Panc1 (cell line): ENCODE results near the gene NDUFAF2. TPM values are rescaled to one million over a fixed set of nuclear protein-coding genes. Genes with fewer than 3 reads are reported as not detected.

Experiments used
- ATAC-seq: fragments of 200-7000 bp; cut with Tn5 transposase; 2 replicates; pipeline ENCODE4 v1.9.1; 2020; ENCODE audit warnings: mild to moderate bottlenecking, moderate library complexity
- BruUV-seq: library from RNA; stranded (reverse); fragments of 400-500 nt; replicated peaks from 2 replicates; lab custom pipeline; 2021; lab: Mats Ljungman, UMichigan
- CTCF ChIA-PET: fragments of 300-600 bp; sonication (Branson Sonifier 250); formaldehyde crosslinking; loops from one replicate; lab custom pipeline; 2022; ENCODE audit warnings: antibody characterized with exemption; lab: Charles Lee
- POLR2A ChIA-PET: fragments of 300-600 bp; sonication (Branson Sonifier 250); formaldehyde crosslinking; loops from one replicate; lab custom pipeline; 2022; ENCODE audit warnings: antibody characterized with exemption; lab: Charles Lee
- DNase-seq: peaks from one replicate; pipeline ENCODE4 v3.0.0-alpha.2; 2010; ENCODE audit warnings: low read depth, low spot score
- H3K27ac ChIP-seq: 2 replicates; pipeline ENCODE4 v1.5.1; 2011; ENCODE audit warnings: mild to moderate bottlenecking, low read length, inconsistent platforms
- H3K27me3 ChIP-seq: fragments of 200-500 bp; sonication (Bioruptor generic); 2 replicates; pipeline ENCODE4 v1.6.0; 2014; ENCODE audit warnings: low read length, inconsistent platforms; ENCODE audit not compliant: control insufficient read depth, insufficient read depth
- H3K36me3 ChIP-seq: fragments of 200-500 bp; sonication (Bioruptor generic); 2 replicates; pipeline ENCODE4 v1.5.1; 2014; ENCODE audit warnings: inconsistent platforms, mild to moderate bottlenecking, low read length, moderate library complexity; ENCODE audit not compliant: control insufficient read depth, insufficient read depth
- H3K4me1 ChIP-seq: 2 replicates; pipeline ENCODE4 v1.5.1; 2011; ENCODE audit warnings: inconsistent platforms, mild to moderate bottlenecking, low read length, moderate library complexity; ENCODE audit not compliant: control insufficient read depth, insufficient read depth
- H3K4me3 ChIP-seq, 2 experiments: 2 replicates each; pipeline ENCODE4 v1.5.1; 2011 to 2012; ENCODE audit warnings: low read depth in 2 of 2, low read length in 2 of 2, mild to moderate bottlenecking in 2 of 2, inconsistent platforms in 1 of 2, moderate library complexity in 1 of 2
- H3K9me3 ChIP-seq: fragments of 200-500 bp; sonication (Bioruptor generic); 2 replicates; pipeline ENCODE4 v1.5.1; 2014; ENCODE audit warnings: low read depth, mild to moderate bottlenecking, inconsistent platforms, low read length, moderate library complexity; ENCODE audit not compliant: control insufficient read depth, insufficient read depth
- CTCF ChIP-seq: fragments of 450-650 bp; IDR thresholded peaks from 2 replicates; pipeline ENCODE4 v1.5.1; 2017; ENCODE audit warnings: mild to moderate bottlenecking
- POLR2AphosphoS5 ChIP-seq: IDR thresholded peaks from 2 replicates; pipeline ENCODE4 v1.6.1; 2012; ENCODE audit warnings: mild to moderate bottlenecking, low read depth, low read length, moderate library complexity
- REST ChIP-seq, 2 experiments: IDR thresholded peaks; 2 replicates each; pipeline ENCODE4 v1.6.1; 2011 to 2012; ENCODE audit warnings: low read depth in 2 of 2, control low read depth in 1 of 2, low read length in 1 of 2, mild to moderate bottlenecking in 1 of 2, moderate library complexity in 1 of 2; ENCODE audit not compliant: insufficient read depth in 1 of 2
- SIN3A ChIP-seq: IDR thresholded peaks from 2 replicates; pipeline ENCODE4 v1.6.1; 2012; ENCODE audit warnings: low read depth, mild to moderate bottlenecking, low read length, moderate library complexity, borderline replicate concordance; ENCODE audit not compliant: insufficient read depth
- TCF7L2 ChIP-seq: IDR thresholded peaks from 2 replicates; pipeline ENCODE4 v1.6.1; 2011; ENCODE audit warnings: mild to moderate bottlenecking, low read depth, low read length, inconsistent platforms
- in situ Hi-C: cut with HindIII; loops from 2 replicates; pipeline ENCODE4 v1.10.0; 2016; ENCODE audit warnings: low sequenced_read_pairs, low pct_unique_long_range_greater_than_20kb
- intact Hi-C: fragments of 100-400 bp; cut with micrococcal nuclease; formaldehyde crosslinking; loops from one replicate; pipeline ENCODE4 v1.10.0; 2022; ENCODE audit not compliant: unreplicated experiment
- total RNA-seq: library from RNA; stranded (reverse); gene quantifications from one replicate; pipeline ENCODE4 v1.2.1, GENCODE V29; 2021; ENCODE audit not compliant: unreplicated experiment

Gene NDUFAF2
- total RNA-seq, 1 experiment from 2014 or later = 41.6 TPM

- TF ChIP-seq POLR2AphosphoS5 (no peak), CTCF (no peak), REST (IDR thresholded peaks at IDR 0.05; ENCODE audit: insufficient read depth in 1 of 2, low read depth in 2 of 2, low read length in 1 of 2) (no peak)
- DNase-seq = no peak
- no peak overlapping the region for H3K4me3 ChIP-seq
- ChIA-PET CTCF (no interaction called here), POLR2A (interaction anchor here (0.6 kb wide), 1 partner anchor 311 kb away, joined by 4 read pairs; no protein-coding TSS in a partner anchor)
- no TSS peak for BruUV-seq
- ATAC-seq = no peak
- no peaks in the 10 kb centered on the region for H3K4me1 ChIP-seq
- in situ Hi-C loops = no loop called here
- H3K27me3 ChIP-seq = no peaks in the 10 kb centered on the region
- no peaks in the 10 kb centered on the region for H3K9me3 ChIP-seq
- no peaks in the 10 kb centered on the region for H3K36me3 ChIP-seq
- intact Hi-C loops = no loop called here
- no peak overlapping the region for H3K27ac ChIP-seq
Measured at GRCh38 chr5:61148515-61148914, 203.5 kb downstream of the NDUFAF2 start.

GRCh38 chr5:61151893-61152292 is 206.9 kb downstream of the NDUFAF2 start:
- no peaks in the 10 kb centered on the region for H3K9me3 ChIP-seq
- intact Hi-C loops = no loop called here
- H3K27me3 ChIP-seq = no peaks in the 10 kb centered on the region
- TF ChIP-seq CTCF (no peak), POLR2AphosphoS5 (no peak)
- no peaks in the 10 kb centered on the region for H3K36me3 ChIP-seq
- BruUV-seq = no TSS peak
- ATAC-seq (peak; percentile 34; the same call in 1 of the 2 replicates), DNase-seq (no peak)
- POLR2A ChIA-PET = no interaction called here
- CTCF ChIA-PET = no interaction called here
- no peak overlapping the region for H3K4me3 ChIP-seq
- in situ Hi-C loops = no loop called here
- no peak overlapping the region for H3K27ac ChIP-seq
- no peaks in the 10 kb centered on the region for H3K4me1 ChIP-seq

GRCh38 chr5:61159070-61159469 is 214.1 kb downstream of the NDUFAF2 start:
- ATAC-seq = no peak
- no peak overlapping the region for H3K27ac ChIP-seq
- in situ Hi-C loops = no loop called here
- POLR2A ChIA-PET = interaction anchor here (0.7 kb wide), 1 partner anchor 1468 kb away, joined by 3 read pairs; no protein-coding TSS in a partner anchor
- H3K36me3 ChIP-seq = peaks cover 43% of the 10 kb centered on the region
- no peak overlapping the region for H3K4me3 ChIP-seq
- no peak for DNase-seq
- H3K9me3 ChIP-seq = no peaks in the 10 kb centered on the region
- intact Hi-C loops = no loop called here
- peaks cover 27% of the 10 kb centered on the region for H3K4me1 ChIP-seq
- TF ChIP-seq TCF7L2 (no peak), POLR2AphosphoS5 (no peak), REST (IDR thresholded peaks at IDR 0.05; ENCODE audit: insufficient read depth in 1 of 2, low read depth in 2 of 2, low read length in 1 of 2) (no peak), SIN3A (no peak), CTCF (no peak; the same call in 1 of the 2 replicates)
- BruUV-seq = no TSS peak
- no peaks in the 10 kb centered on the region for H3K27me3 ChIP-seq
- CTCF ChIA-PET = no interaction called here
